22Rv1 (cell line): Measurements from ENCODE around the gene GPR17.

Source experiments
- CTCF ChIP-seq: fragments of 450-650 bp; IDR thresholded peaks from 2 replicates; pipeline ENCODE4 v1.5.1; 2017; ENCODE audit warnings: mild to moderate bottlenecking
- ZFX ChIP-seq: fragments of 450-650 bp; IDR thresholded peaks from 2 replicates; pipeline ENCODE4 v1.6.1; 2017; ENCODE audit warnings: antibody characterized with exemption, borderline replicate concordance

- TF ChIP-seq CTCF, result no peak
- no peak for TF ChIP-seq ZFX
These were observed 4.8 kb upstream of the GPR17 start for GRCh38 chr2:127641133-127641532.
